ENCODE data around the gene ASTN2. TPM values are rescaled to one million over a fixed set of nuclear protein-coding genes. Genes with fewer than 3 reads are reported as not detected.

The ASTN2 gene
- total RNA-seq, 5 donors from 2014 or later (not counting 1 experiment from before 2014, with no cell fraction given) = 3.7 to 4.8 (median 4.4) TPM

GRCh38 chr9:116549061-116549664, 865.7 kb downstream of the ASTN2 start:
- Mint-ChIP-seq H3K4me3 (no peak overlapping the region), H3K9me3 (no peaks in the 10 kb centered on the region), H3K27me3 (no peaks in the 10 kb centered on the region), H3K27ac (no peak overlapping the region), H3K36me3 (no peaks in the 10 kb centered on the region), H3K4me1 (peaks cover 2 to 7% (median 3%) of the 10 kb centered on the region in 3 donors)
- Histone ChIP-seq H3K27me3 (replicated peaks in 1 of 2; ENCODE audit: control insufficient read depth in 2 of 2, extremely low read depth in 1 of 2, insufficient read depth in 2 of 2, low read length in 1 of 2) (no peaks in the 10 kb centered on the region), H3K4me1 (ENCODE audit: control insufficient read depth in 1 of 2, extremely low read depth in 1 of 2, insufficient read depth in 2 of 2, low read length in 2 of 2) (no peaks in the 10 kb centered on the region), H3K4me3 (ENCODE audit: control insufficient read depth in 1 of 2, extremely low read depth in 1 of 2, low read length in 1 of 2) (no peak overlapping the region), H3K9me3 (no peaks in the 10 kb centered on the region), H3K27ac (ENCODE audit: low read length) (no peak overlapping the region), H3K36me3 (ENCODE audit: control insufficient read depth in 2 of 2, extremely low read depth in 1 of 2, insufficient read depth in 1 of 2, low read length in 1 of 2) (no peaks in the 10 kb centered on the region)
- ATAC-seq (replicated peaks in 1 of 4) (no peak), DNase-seq (peak in 1 of 35 experiments; percentile 9)
- WGBS (ENCODE audit: insufficient coverage) = 60% methylated on average over 8 of the region's 9 CpGs
- CTCF ChIA-PET = interaction anchor here in 1 of 2 donors (0.6 kb wide), 1 partner anchor 358 kb away, joined by 3 read pairs; no protein-coding TSS in a partner anchor
- POLR2A ChIA-PET = no interaction called here

GRCh38 chr9:116547729-116548426, 867.0 kb downstream of the ASTN2 start:
- H3K4me3 ChIP-seq (ENCODE audit: control insufficient read depth in 1 of 2, extremely low read depth in 1 of 2, low read length in 1 of 2) = no peak overlapping the region
- no peak overlapping the region for H3K27ac ChIP-seq (ENCODE audit: low read length)
- no peaks in the 10 kb centered on the region for H3K9me3 ChIP-seq
- H3K9me3 Mint-ChIP-seq = no peaks in the 10 kb centered on the region
- DNase-seq = no peak
- H3K4me1 Mint-ChIP-seq = peaks cover 2 to 7% (median 3%) of the 10 kb centered on the region in 3 donors
- H3K36me3 Mint-ChIP-seq = no peaks in the 10 kb centered on the region
- no peak overlapping the region for H3K27ac Mint-ChIP-seq
- no peaks in the 10 kb centered on the region for H3K27me3 ChIP-seq (replicated peaks in 1 of 2; ENCODE audit: control insufficient read depth in 2 of 2, extremely low read depth in 1 of 2, insufficient read depth in 2 of 2, low read length in 1 of 2)
- ChIA-PET POLR2A (no interaction called here), CTCF (no interaction called here)
- H3K4me3 Mint-ChIP-seq = no peak overlapping the region
- H3K4me1 ChIP-seq (ENCODE audit: control insufficient read depth in 1 of 2, extremely low read depth in 1 of 2, insufficient read depth in 2 of 2, low read length in 2 of 2) = no peaks in the 10 kb centered on the region
- H3K36me3 ChIP-seq (ENCODE audit: control insufficient read depth in 2 of 2, extremely low read depth in 1 of 2, insufficient read depth in 1 of 2, low read length in 1 of 2) = no peaks in the 10 kb centered on the region
- H3K27me3 Mint-ChIP-seq = no peaks in the 10 kb centered on the region
- peak in 1 of 4 experiments; percentile 15 for ATAC-seq (replicated peaks in 1 of 4)
- 78% methylated on average over 8 of the region's 11 CpGs for WGBS (ENCODE audit: insufficient coverage)

- H3K9me3 ChIP-seq = no peaks in the 10 kb centered on the region
- Mint-ChIP-seq H3K9me3 (no peaks in the 10 kb centered on the region), H3K27me3 (no peaks in the 10 kb centered on the region), H3K27ac (no peak overlapping the region), H3K36me3 (no peaks in the 10 kb centered on the region), H3K4me1 (peaks cover 2 to 7% (median 3%) of the 10 kb centered on the region in 3 donors), H3K4me3 (no peak overlapping the region)
- H3K4me1 ChIP-seq (ENCODE audit: control insufficient read depth in 1 of 2, extremely low read depth in 1 of 2, insufficient read depth in 2 of 2, low read length in 2 of 2) = no peaks in the 10 kb centered on the region
- no peak overlapping the region for H3K4me3 ChIP-seq (ENCODE audit: control insufficient read depth in 1 of 2, extremely low read depth in 1 of 2, low read length in 1 of 2)
- CTCF ChIA-PET = no interaction called here
- no peak overlapping the region for H3K27ac ChIP-seq (ENCODE audit: low read length)
- no peaks in the 10 kb centered on the region for H3K27me3 ChIP-seq (replicated peaks in 1 of 2; ENCODE audit: control insufficient read depth in 2 of 2, extremely low read depth in 1 of 2, insufficient read depth in 2 of 2, low read length in 1 of 2)
- 40% methylated on average over 2 of the region's 7 CpGs for WGBS (ENCODE audit: insufficient coverage)
- H3K36me3 ChIP-seq (ENCODE audit: control insufficient read depth in 2 of 2, extremely low read depth in 1 of 2, insufficient read depth in 1 of 2, low read length in 1 of 2) = no peaks in the 10 kb centered on the region
- POLR2A ChIA-PET = no interaction called here
- ATAC-seq (replicated peaks in 1 of 4) (no peak), DNase-seq (no peak)
Observed at GRCh38 chr9:116546711-116547581, 867.9 kb downstream of the ASTN2 start.

DNA sequence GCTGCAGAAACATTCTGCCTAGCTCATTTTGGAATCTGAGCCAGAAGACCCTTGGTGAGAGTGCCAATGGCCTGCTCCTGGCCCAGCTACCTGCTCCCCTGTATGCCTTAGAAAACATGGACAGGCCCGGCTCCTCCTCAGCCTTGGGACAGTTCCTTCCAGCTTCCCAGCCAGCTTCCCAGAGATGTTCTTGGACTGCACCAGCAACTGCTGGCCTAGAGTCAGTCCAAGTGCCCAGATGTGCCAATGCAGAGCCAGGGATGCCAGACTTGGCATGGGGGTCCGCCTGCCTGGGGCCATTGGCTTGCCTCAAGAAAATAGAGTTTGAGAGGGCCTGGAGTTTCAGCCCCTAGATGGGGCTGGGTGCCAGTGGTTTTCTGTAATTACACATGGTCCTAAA, 870.0 kb downstream of the ASTN2 start:
- no peaks in the 10 kb centered on the region for H3K4me1 ChIP-seq (ENCODE audit: control insufficient read depth in 1 of 2, extremely low read depth in 1 of 2, insufficient read depth in 2 of 2, low read length in 2 of 2)
- no peak for ATAC-seq (replicated peaks in 1 of 4)
- no peaks in the 10 kb centered on the region for H3K27me3 ChIP-seq (replicated peaks in 1 of 2; ENCODE audit: control insufficient read depth in 2 of 2, extremely low read depth in 1 of 2, insufficient read depth in 2 of 2, low read length in 1 of 2)
- H3K36me3 ChIP-seq (ENCODE audit: control insufficient read depth in 2 of 2, extremely low read depth in 1 of 2, insufficient read depth in 1 of 2, low read length in 1 of 2) = no peaks in the 10 kb centered on the region
- WGBS (ENCODE audit: insufficient coverage) = 83% methylated on average over 2 of the region's 2 CpGs
- no peaks in the 10 kb centered on the region for H3K9me3 ChIP-seq
- H3K4me3 ChIP-seq (ENCODE audit: control insufficient read depth in 1 of 2, extremely low read depth in 1 of 2, low read length in 1 of 2) = no peak overlapping the region
- Mint-ChIP-seq H3K9me3 (peaks cover 0 to 4% (median 2%) of the 10 kb centered on the region in 3 donors), H3K36me3 (peaks cover 9% of the 10 kb centered on the region), H3K27ac (no peak overlapping the region), H3K4me3 (no peak overlapping the region), H3K4me1 (peaks cover 2 to 7% (median 3%) of the 10 kb centered on the region in 3 donors), H3K27me3 (no peaks in the 10 kb centered on the region)
- ChIA-PET CTCF (no interaction called here), POLR2A (no interaction called here)
- H3K27ac ChIP-seq (ENCODE audit: low read length) = no peak overlapping the region
- no peak for DNase-seq

DNA sequence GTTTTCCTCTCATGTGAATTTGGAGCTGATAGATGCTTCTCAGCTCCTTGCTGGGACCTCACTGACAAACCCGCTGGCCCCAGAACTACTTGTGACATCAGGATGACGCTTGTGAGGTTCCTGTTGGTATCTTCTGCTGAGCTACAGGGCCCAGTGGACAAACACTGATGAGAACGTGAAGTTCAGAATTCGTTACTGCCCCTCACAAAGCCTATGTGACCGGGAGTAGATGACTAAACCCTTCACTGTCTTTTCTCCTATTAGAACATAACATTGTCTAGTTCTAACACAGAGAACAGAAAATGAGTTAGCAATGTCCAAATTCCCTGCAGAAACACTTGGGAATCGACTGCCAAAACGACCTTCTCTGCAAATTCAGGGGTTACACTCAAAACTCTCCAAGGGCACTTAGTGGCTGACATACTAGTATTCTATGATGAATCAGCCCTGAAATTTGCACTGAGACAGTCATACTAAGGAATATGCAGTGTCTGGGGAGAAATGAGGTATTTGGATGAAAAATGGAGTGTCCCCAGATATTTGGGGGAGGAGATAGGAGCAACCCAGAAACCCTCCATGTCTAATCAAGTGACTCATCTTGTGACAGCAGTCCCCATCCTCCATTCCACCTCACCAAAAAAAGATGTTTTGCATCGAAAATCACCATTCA, 871.0 kb downstream of the ASTN2 start:
- POLR2A ChIA-PET = no interaction called here

DNA sequence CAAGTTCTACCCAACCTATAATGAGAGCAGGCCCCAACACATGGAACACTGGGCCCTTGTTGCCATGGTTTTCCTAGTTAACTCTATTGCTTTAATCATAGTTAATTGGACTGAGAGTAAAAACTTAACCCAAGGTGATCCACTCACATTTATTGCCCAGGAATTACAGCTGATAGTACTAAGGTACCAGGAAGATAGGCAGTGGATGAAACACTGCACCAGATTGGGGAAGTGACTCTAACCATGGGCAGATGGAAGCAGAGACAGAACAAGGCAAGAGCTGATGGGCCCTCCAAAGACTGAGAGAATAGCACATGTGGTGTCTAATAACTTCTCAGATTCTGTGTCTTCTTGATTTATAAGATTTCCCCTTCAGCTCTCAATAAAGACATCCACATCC, 873.5 kb downstream of the ASTN2 start:
- no peak for DNase-seq
- Mint-ChIP-seq H3K4me3 (no peak overlapping the region), H3K9me3 (peaks cover 10 to 27% (median 24%) of the 10 kb centered on the region in 3 donors), H3K36me3 (peaks cover 29% of the 10 kb centered on the region), H3K27me3 (no peaks in the 10 kb centered on the region), H3K27ac (no peak overlapping the region), H3K4me1 (no peaks in the 10 kb centered on the region)
- Histone ChIP-seq H3K4me1 (ENCODE audit: control insufficient read depth in 1 of 2, extremely low read depth in 1 of 2, insufficient read depth in 2 of 2, low read length in 2 of 2) (no peaks in the 10 kb centered on the region), H3K9me3 (no peaks in the 10 kb centered on the region), H3K27me3 (replicated peaks in 1 of 2; ENCODE audit: control insufficient read depth in 2 of 2, extremely low read depth in 1 of 2, insufficient read depth in 2 of 2, low read length in 1 of 2) (no peaks in the 10 kb centered on the region), H3K27ac (ENCODE audit: low read length) (no peak overlapping the region), H3K36me3 (ENCODE audit: control insufficient read depth in 2 of 2, extremely low read depth in 1 of 2, insufficient read depth in 1 of 2, low read length in 1 of 2) (no peaks in the 10 kb centered on the region), H3K4me3 (ENCODE audit: control insufficient read depth in 1 of 2, extremely low read depth in 1 of 2, low read length in 1 of 2) (no peak overlapping the region)
- no peak for ATAC-seq (replicated peaks in 1 of 4)
- CTCF ChIA-PET = no interaction called here
- POLR2A ChIA-PET = no interaction called here

More for the DNA sequence above, 871.0 kb downstream of the ASTN2 start:
- Histone ChIP-seq H3K36me3 (ENCODE audit: control insufficient read depth in 2 of 2, extremely low read depth in 1 of 2, insufficient read depth in 1 of 2, low read length in 1 of 2) (no peaks in the 10 kb centered on the region), H3K4me3 (ENCODE audit: control insufficient read depth in 1 of 2, extremely low read depth in 1 of 2, low read length in 1 of 2) (no peak overlapping the region), H3K9me3 (no peaks in the 10 kb centered on the region), H3K4me1 (ENCODE audit: control insufficient read depth in 1 of 2, extremely low read depth in 1 of 2, insufficient read depth in 2 of 2, low read length in 2 of 2) (no peaks in the 10 kb centered on the region), H3K27ac (ENCODE audit: low read length) (no peak overlapping the region), H3K27me3 (replicated peaks in 1 of 2; ENCODE audit: control insufficient read depth in 2 of 2, extremely low read depth in 1 of 2, insufficient read depth in 2 of 2, low read length in 1 of 2) (no peaks in the 10 kb centered on the region)
- WGBS (ENCODE audit: insufficient coverage) = 80% methylated on average over 6 of the region's 8 CpGs
- DNase-seq = no peak
- Mint-ChIP-seq H3K27me3 (no peaks in the 10 kb centered on the region), H3K4me3 (no peak overlapping the region), H3K9me3 (peaks cover 2 to 9% (median 8%) of the 10 kb centered on the region in 3 donors), H3K27ac (no peak overlapping the region), H3K4me1 (peaks cover under 1 to 3% (median under 1%) of the 10 kb centered on the region in 3 donors), H3K36me3 (peaks cover 15% of the 10 kb centered on the region)
- no peak for ATAC-seq (replicated peaks in 1 of 4)
- CTCF ChIA-PET = no interaction called here
